GM18951 (cell line): ENCODE measurements around the gene DEFB132.
"Not testable (repeated sequence)": the region's sequence is repeated elsewhere in the genome, so short reads cannot be mapped to it uniquely, and the experiment has no call there.

ENCODE experiments used
- POLR2A ChIP-seq: IDR thresholded peaks from 4 replicates; pipeline ENCODE4 v1.6.1; 2011; ENCODE audit warnings: mild to moderate bottlenecking; ENCODE audit not compliant: insufficient read length, insufficient read depth; ENCODE audit errors: extremely low read depth
- in situ Hi-C: fragments of 300-500 bp; cut with MboI; formaldehyde crosslinking; loops from one replicate; pipeline ENCODE4 v1.12.0; 2022; ENCODE audit warnings: low sequenced_read_pairs, mixed read lengths, inconsistent platforms; ENCODE audit not compliant: unreplicated experiment

The DEFB132 gene

GRCh38 chr20:257419-257818 lies at the start of gene DEFB132:
DEFB132 (plus strand) TSS chr20:257724; CDS start chr20:257779, 55 bp downstream.
- in situ Hi-C loops = no loop called here
- no peak for TF ChIP-seq POLR2A

GRCh38 chr20:208942-209566 lies 48.5 kb upstream of the DEFB132 start:
- in situ Hi-C loops = no loop called here
- no peak for TF ChIP-seq POLR2A

- in situ Hi-C loops = no loop called here
- TF ChIP-seq POLR2A = no peak
These were observed 46.6 kb upstream of the DEFB132 start for GRCh38 chr20:210809-211502.

GRCh38 chr20:214383-214782 lies 43.1 kb upstream of the DEFB132 start:
- in situ Hi-C loops = no loop called here

GRCh38 chr20:215796-216195 lies 41.7 kb upstream of the DEFB132 start:
- in situ Hi-C loops = no loop called here
- no peak for TF ChIP-seq POLR2A

More at GRCh38 chr20:214383-214782, 43.1 kb upstream of the DEFB132 start:
- no peak for TF ChIP-seq POLR2A

- in situ Hi-C loops = no loop called here
- no peak for TF ChIP-seq POLR2A
These were observed 40.3 kb upstream of the DEFB132 start for GRCh38 chr20:217266-217665.

- in situ Hi-C loops = no loop called here
These were observed 38.0 kb upstream of the DEFB132 start for GRCh38 chr20:219290-220115.

GRCh38 chr20:221258-221830 lies 36.2 kb upstream of the DEFB132 start:
- no peak for TF ChIP-seq POLR2A
- in situ Hi-C loops = no loop called here

More at GRCh38 chr20:219290-220115, 38.0 kb upstream of the DEFB132 start:
- no peak for TF ChIP-seq POLR2A

GRCh38 chr20:225879-226278 lies 31.6 kb upstream of the DEFB132 start:
- in situ Hi-C loops = not testable (repeated sequence)

GRCh38 chr20:226958-227357 lies 30.6 kb upstream of the DEFB132 start, which contains the start of gene DEFB129:
DEFB129 (plus strand) TSS chr20:227258; CDS start chr20:227289, 31 bp downstream.
- in situ Hi-C loops = no loop called here

GRCh38 chr20:227439-228105 lies 30.0 kb upstream of the DEFB132 start:
- TF ChIP-seq POLR2A = no peak
- in situ Hi-C loops = no loop called here

More at GRCh38 chr20:226958-227357, 30.6 kb upstream of the DEFB132 start, which contains the start of gene DEFB129:
- TF ChIP-seq POLR2A = no peak

- in situ Hi-C loops = no loop called here
- no peak for TF ChIP-seq POLR2A
These were observed 21.6 kb upstream of the DEFB132 start for GRCh38 chr20:235891-236290.
